Esophagus muscularis mucosa (tissue), 4 donors: Measurements from ENCODE around the gene PM20D1.

ENCODE experiments used
- EP300 ChIP-seq: sonication (generic); formaldehyde crosslinking; IDR thresholded peaks from one replicate; pipeline ENCODE4 v1.6.1; 2017; ENCODE audit warnings: antibody characterized with exemption
- POLR2A ChIP-seq: fragments of 450-650 bp; IDR thresholded peaks from one replicate; pipeline ENCODE4 v1.6.1; 2017; ENCODE audit warnings: antibody characterized with exemption, moderate library complexity, mild to moderate bottlenecking, low read depth
- POLR2AphosphoS5 ChIP-seq, 2 donors: sonication (generic); formaldehyde crosslinking; IDR thresholded peaks; one replicate each; pipeline ENCODE4 v1.6.1; 2017; ENCODE audit warnings: antibody characterized with exemption in 2 of 2
- TF ChIP-seq, protein P1 (sequence below), 3 experiments: fragments of 200-600 bp in 2 of 3; fragments of 450-650 bp in 1 of 3; sonication (generic) in 2 of 3; IDR thresholded peaks; one replicate each; pipeline ENCODE4 v1.5.1; 2017 to 2019; ENCODE audit warnings: antibody characterized with exemption in 3 of 3, mild to moderate bottlenecking in 2 of 3, moderate library complexity in 1 of 3

DNA sequence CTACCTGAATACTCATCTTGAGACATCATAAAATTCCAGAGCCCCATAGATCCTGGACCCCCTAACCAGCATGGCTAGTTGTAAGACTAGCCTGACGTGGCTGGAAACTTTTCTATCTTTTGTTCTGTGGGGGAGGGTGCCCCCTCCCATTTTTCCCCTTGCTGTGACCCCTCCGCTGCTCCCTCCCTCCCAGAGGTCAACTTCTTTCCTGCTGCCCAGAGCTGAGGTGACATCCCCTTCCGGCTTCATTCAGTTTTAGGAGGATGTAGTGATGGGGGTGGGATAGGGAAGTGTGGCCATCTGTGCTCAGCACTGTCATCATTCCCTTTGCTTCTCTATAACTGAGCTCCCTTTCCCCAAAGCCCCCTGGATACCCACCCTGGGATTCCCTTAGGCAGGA is 32.6 kb downstream of the PM20D1 start:
- TF ChIP-seq POLR2A (no peak), POLR2AphosphoS5 (IDR thresholded peaks at IDR 0.05) (no peak), EP300 (no peak)
- TF ChIP-seq, protein P1, sequence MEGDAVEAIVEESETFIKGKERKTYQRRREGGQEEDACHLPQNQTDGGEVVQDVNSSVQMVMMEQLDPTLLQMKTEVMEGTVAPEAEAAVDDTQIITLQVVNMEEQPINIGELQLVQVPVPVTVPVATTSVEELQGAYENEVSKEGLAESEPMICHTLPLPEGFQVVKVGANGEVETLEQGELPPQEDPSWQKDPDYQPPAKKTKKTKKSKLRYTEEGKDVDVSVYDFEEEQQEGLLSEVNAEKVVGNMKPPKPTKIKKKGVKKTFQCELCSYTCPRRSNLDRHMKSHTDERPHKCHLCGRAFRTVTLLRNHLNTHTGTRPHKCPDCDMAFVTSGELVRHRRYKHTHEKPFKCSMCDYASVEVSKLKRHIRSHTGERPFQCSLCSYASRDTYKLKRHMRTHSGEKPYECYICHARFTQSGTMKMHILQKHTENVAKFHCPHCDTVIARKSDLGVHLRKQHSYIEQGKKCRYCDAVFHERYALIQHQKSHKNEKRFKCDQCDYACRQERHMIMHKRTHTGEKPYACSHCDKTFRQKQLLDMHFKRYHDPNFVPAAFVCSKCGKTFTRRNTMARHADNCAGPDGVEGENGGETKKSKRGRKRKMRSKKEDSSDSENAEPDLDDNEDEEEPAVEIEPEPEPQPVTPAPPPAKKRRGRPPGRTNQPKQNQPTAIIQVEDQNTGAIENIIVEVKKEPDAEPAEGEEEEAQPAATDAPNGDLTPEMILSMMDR (IDR thresholded peaks at IDR 0.05): no peak
